ENCODE measurements around the gene ITGA5.

DNA sequence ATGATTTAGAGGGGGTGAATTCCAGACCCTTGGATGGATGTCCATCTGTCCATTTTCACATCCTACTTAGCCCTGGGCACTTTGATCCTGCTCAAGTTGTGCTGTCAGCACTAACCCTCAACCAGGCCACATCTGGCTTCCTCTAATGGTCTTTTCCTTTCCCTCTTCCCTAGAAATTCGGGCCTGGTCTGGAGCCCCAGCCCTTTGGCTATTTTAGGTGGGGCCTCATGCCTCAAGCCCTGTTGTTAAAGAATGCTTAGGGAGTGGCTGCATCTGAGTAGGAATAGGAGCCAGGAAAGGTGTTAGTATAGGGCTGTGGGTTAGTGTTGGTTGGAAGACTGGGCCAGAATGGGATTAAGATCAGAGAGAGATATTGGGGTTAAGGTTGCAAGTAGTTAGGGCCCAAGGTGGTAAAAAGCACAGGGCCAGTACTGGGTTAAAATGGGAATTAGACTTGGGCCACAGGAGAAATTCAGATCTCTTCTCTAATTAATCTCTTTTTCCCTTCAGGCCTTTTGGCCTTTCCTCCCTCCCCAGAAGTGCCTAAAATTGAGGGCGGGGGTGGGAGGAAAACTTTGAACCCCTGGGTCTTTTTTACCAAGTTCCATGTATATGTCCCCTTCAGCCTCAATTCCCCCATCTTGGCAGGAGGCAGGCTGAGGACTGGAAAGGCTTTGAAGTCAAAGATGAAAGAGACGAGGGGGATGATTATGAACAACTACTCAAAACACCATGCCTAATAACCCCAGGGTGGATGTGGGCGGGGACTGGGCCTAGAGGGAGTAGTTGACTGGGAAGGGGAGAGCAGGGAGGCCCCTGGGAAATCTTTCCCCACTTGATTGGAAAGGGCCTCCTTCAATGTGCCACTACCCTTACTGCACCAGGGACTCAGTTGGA is 30.6 kb downstream of the ITGA5 start:
- TF ChIP-seq, protein P1, sequence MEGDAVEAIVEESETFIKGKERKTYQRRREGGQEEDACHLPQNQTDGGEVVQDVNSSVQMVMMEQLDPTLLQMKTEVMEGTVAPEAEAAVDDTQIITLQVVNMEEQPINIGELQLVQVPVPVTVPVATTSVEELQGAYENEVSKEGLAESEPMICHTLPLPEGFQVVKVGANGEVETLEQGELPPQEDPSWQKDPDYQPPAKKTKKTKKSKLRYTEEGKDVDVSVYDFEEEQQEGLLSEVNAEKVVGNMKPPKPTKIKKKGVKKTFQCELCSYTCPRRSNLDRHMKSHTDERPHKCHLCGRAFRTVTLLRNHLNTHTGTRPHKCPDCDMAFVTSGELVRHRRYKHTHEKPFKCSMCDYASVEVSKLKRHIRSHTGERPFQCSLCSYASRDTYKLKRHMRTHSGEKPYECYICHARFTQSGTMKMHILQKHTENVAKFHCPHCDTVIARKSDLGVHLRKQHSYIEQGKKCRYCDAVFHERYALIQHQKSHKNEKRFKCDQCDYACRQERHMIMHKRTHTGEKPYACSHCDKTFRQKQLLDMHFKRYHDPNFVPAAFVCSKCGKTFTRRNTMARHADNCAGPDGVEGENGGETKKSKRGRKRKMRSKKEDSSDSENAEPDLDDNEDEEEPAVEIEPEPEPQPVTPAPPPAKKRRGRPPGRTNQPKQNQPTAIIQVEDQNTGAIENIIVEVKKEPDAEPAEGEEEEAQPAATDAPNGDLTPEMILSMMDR (IDR thresholded peaks at IDR 0.05) = no peak
- TF ChIP-seq POLR2A (IDR thresholded peaks at IDR 0.05) = no peak
